ENCODE results near the gene SLC39A3.

DNA sequence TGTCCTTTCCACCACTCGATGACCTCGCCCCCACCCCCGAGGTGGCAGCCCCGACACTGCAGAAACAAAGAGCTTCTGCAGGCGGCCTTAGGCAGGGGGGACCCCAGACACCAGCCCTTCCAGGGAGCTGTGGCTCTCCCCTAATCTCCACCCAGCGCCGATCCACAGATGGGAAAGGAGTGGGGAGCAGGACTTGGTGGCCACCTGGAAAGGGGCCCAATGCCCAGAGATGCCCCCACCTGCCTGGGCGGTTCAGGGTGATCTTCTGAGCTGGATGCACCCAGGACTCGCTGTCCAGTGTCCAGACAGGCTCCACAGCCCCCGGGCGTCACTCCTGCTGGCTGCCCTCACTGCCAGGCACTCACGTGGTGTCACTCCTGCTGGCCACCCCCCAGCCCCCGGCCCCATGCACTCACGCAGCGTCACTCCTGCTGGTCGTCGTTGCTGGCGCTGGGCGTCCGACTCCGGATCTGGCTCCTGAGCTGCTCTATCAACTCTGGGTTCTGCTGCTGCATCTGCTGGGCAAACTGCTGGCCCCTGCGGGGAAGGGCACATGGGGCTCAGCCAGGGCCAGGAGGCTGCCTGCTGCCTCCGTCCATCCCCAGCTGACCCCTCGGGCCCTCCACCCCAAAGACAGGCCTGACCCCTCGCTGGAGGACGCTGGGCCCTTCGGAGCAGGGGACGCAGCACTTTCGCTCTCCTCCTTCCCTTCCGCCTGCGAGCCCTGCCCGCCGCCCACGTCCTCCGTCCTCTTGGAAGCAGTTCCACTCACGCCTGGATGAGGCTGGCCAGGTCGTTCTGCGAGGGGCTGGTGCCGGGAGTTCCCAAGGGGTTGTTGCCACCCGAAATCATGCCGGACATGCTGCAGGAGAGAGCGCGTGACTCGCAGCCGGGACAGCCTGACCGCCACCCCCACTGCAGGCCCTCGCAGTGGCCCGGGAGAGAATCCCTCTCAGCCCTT lies 17.4 kb upstream of the SLC39A3 start:
- TF ChIP-seq TAF1 (IDR thresholded peaks at IDR 0.05; ENCODE audit: low read depth, low read length) (no peak), POLR2AphosphoS5 (IDR thresholded peaks at IDR 0.05; ENCODE audit: low read depth, low read length) (no peak), POLR2A (IDR thresholded peaks at IDR 0.05; ENCODE audit: low read depth, low read length) (no peak), PAX5 (IDR thresholded peaks at IDR 0.05; ENCODE audit: insufficient read depth, low read length, severe bottlenecking) (no peak), SPI1 (IDR thresholded peaks at IDR 0.05; ENCODE audit: low read depth, low read length) (no peak)

All from GM12891 (cell line).